Endodermal cell (in vitro differentiated cells): ENCODE data around the gene CELF4. TPM values are rescaled to one million over a fixed set of nuclear protein-coding genes. Genes with fewer than 3 reads are reported as not detected.

ENCODE experiments used
- DNase-seq: peaks from one replicate; pipeline ENCODE4 v3.0.0-alpha.2; 2017
- H3K27ac ChIP-seq: 2 replicates; pipeline ENCODE4 v1.5.1; 2013; ENCODE audit warnings: mild to moderate bottlenecking, low read depth, low read length, moderate library complexity
- H3K27me3 ChIP-seq: 2 replicates; pipeline ENCODE4 v1.6.1; 2013; ENCODE audit warnings: mild to moderate bottlenecking, low read length, moderate library complexity; ENCODE audit not compliant: insufficient read depth, control insufficient read depth, poor library complexity, severe bottlenecking
- H3K36me3 ChIP-seq: 2 replicates; pipeline ENCODE4 v1.7.0; 2013; ENCODE audit warnings: mild to moderate bottlenecking, low read length, moderate library complexity; ENCODE audit not compliant: control insufficient read depth, insufficient read depth
- H3K4me1 ChIP-seq: one replicate; pipeline ENCODE4 v1.7.0; 2013; ENCODE audit warnings: low read length; ENCODE audit not compliant: control insufficient read depth, insufficient read depth
- H3K4me3 ChIP-seq: 2 replicates; pipeline ENCODE4 v1.5.1; 2013; ENCODE audit warnings: mild to moderate bottlenecking, low read length, moderate library complexity
- H3K9ac ChIP-seq: 2 replicates; pipeline ENCODE4 v1.6.1; 2013; ENCODE audit warnings: mild to moderate bottlenecking, low read length, moderate library complexity; ENCODE audit not compliant: poor library complexity, severe bottlenecking; ENCODE audit errors: extremely low read depth
- H3K9me3 ChIP-seq: 2 replicates; pipeline ENCODE4 v1.6.1; 2013; ENCODE audit warnings: mild to moderate bottlenecking, low read length, moderate library complexity; ENCODE audit not compliant: control insufficient read depth
- H3K27ac Mint-ChIP-seq: 2 replicates; pipeline ENCODE4 v1.8.0; 2020; ENCODE audit warnings: mixed read lengths
- H3K27me3 Mint-ChIP-seq: 2 replicates; pipeline ENCODE4 v1.8.0; 2021; ENCODE audit warnings: mild to moderate bottlenecking, mixed read lengths; ENCODE audit not compliant: insufficient read depth
- H3K36me3 Mint-ChIP-seq: 2 replicates; pipeline ENCODE4 v1.8.0; 2020; ENCODE audit warnings: low read depth, mixed read lengths
- H3K4me1 Mint-ChIP-seq: 2 replicates; pipeline ENCODE4 v1.8.0; 2020; ENCODE audit warnings: mixed read lengths
- H3K4me3 Mint-ChIP-seq: 2 replicates; pipeline ENCODE4 v1.8.0; 2020; ENCODE audit warnings: mild to moderate bottlenecking, moderate library complexity, mixed read lengths
- H3K9me3 Mint-ChIP-seq: 2 replicates; pipeline ENCODE4 v1.8.0; 2020; ENCODE audit warnings: mild to moderate bottlenecking, mixed read lengths
- CTCF ChIP-seq: fragments of 200-600 bp; sonication (generic); conservative IDR thresholded peaks from 2 replicates; pipeline ENCODE4 v1.5.0; 2021; ENCODE audit warnings: antibody characterized with exemption, mild to moderate bottlenecking
- WGBS, 2 experiments: methylation state at CpG; one replicate each; pipeline versions ENCODE4 v1.1.5 to v1.1.7; 2013; ENCODE audit warnings: missing lambda C conversion rate in 2 of 2, mixed read lengths in 1 of 2; ENCODE audit not compliant: insufficient coverage in 1 of 2, insufficient read length in 1 of 2; 5-methylcytosine and 5-hydroxymethylcytosine counted together
- total RNA-seq, 2 donors: library from RNA; stranded (reverse); fragmentation: NEBNext Ultra II Directional in 1 of 2; extraction: Animal tissue kit (Norgen Biotek cat#: 25700) in 1 of 2; gene quantifications; 2 replicates in 1 of 2; 3 replicates in 1 of 2; pipeline ENCODE4 v1.2.1, GENCODE V29; 2021

The CELF4 gene
- total RNA-seq, 2 donors from 2014 or later, result 5.7 to 6.7 TPM

GRCh38 chr18:37457753-37458152, 107.8 kb downstream of the CELF4 start:
- peaks cover 12% of the 10 kb centered on the region for H3K4me1 Mint-ChIP-seq
- H3K27me3 Mint-ChIP-seq, result peaks cover 4% of the 10 kb centered on the region

GRCh38 chr18:37457341-37457740, 108.3 kb downstream of the CELF4 start:
- DNase-seq, result no peak
- no peak for TF ChIP-seq CTCF
- no peak overlapping the region for H3K27ac ChIP-seq
- Mint-ChIP-seq H3K36me3 (no peaks in the 10 kb centered on the region), H3K4me3 (no peak overlapping the region), H3K27me3 (peaks cover 4% of the 10 kb centered on the region), H3K9me3 (no peaks in the 10 kb centered on the region), H3K27ac (no peak overlapping the region), H3K4me1 (peaks cover 12% of the 10 kb centered on the region)
- H3K9me3 ChIP-seq, result no peaks in the 10 kb centered on the region
- no peaks in the 10 kb centered on the region for H3K27me3 ChIP-seq
- no peaks in the 10 kb centered on the region for H3K36me3 ChIP-seq
- no peak overlapping the region for H3K4me3 ChIP-seq
- 54 to 85% methylated on average over 2 to 3 of the region's 3 CpGs for WGBS, 2 experiments
- H3K4me1 ChIP-seq, result peaks cover 4% of the 10 kb centered on the region
- H3K9ac ChIP-seq, result no peak overlapping the region

More at GRCh38 chr18:37457753-37458152, 107.8 kb downstream of the CELF4 start:
- Histone ChIP-seq H3K9ac (no peak overlapping the region), H3K36me3 (no peaks in the 10 kb centered on the region), H3K9me3 (no peaks in the 10 kb centered on the region), H3K27me3 (no peaks in the 10 kb centered on the region), H3K4me1 (peaks cover 4% of the 10 kb centered on the region), H3K27ac (no peak overlapping the region), H3K4me3 (no peak overlapping the region)
- Mint-ChIP-seq H3K27ac (no peak overlapping the region), H3K4me3 (no peak overlapping the region), H3K36me3 (no peaks in the 10 kb centered on the region), H3K9me3 (no peaks in the 10 kb centered on the region)
- 73 to 90% methylated on average over 4 to 8 of the region's 8 CpGs for WGBS, 2 experiments
- DNase-seq, result no peak
- no peak for TF ChIP-seq CTCF

- no peaks in the 10 kb centered on the region for H3K9me3 ChIP-seq
- no peaks in the 10 kb centered on the region for H3K27me3 ChIP-seq
- Mint-ChIP-seq H3K36me3 (no peaks in the 10 kb centered on the region), H3K9me3 (no peaks in the 10 kb centered on the region), H3K27ac (no peak overlapping the region), H3K4me3 (no peak overlapping the region), H3K27me3 (peaks cover 4% of the 10 kb centered on the region), H3K4me1 (peaks cover 12% of the 10 kb centered on the region)
- no peaks in the 10 kb centered on the region for H3K36me3 ChIP-seq
- no peak for TF ChIP-seq CTCF
- H3K27ac ChIP-seq, result no peak overlapping the region
- H3K9ac ChIP-seq, result no peak overlapping the region
- H3K4me1 ChIP-seq, result peaks cover 4% of the 10 kb centered on the region
- no peak for DNase-seq
- 88 to 94% methylated on average over 1 to 5 of the region's 5 CpGs for WGBS, 2 experiments
- no peak overlapping the region for H3K4me3 ChIP-seq
These were observed 108.7 kb downstream of the CELF4 start for GRCh38 chr18:37456873-37457272.
